ENCODE results near the gene PRR7.

The PRR7 gene

GRCh38 chr5:177501874-177502678 lies 55.5 kb downstream of the PRR7 start:
- no peak for DNase-seq

GRCh38 chr5:177502886-177503285 lies 56.3 kb downstream of the PRR7 start:
- no peak for DNase-seq

DNA sequence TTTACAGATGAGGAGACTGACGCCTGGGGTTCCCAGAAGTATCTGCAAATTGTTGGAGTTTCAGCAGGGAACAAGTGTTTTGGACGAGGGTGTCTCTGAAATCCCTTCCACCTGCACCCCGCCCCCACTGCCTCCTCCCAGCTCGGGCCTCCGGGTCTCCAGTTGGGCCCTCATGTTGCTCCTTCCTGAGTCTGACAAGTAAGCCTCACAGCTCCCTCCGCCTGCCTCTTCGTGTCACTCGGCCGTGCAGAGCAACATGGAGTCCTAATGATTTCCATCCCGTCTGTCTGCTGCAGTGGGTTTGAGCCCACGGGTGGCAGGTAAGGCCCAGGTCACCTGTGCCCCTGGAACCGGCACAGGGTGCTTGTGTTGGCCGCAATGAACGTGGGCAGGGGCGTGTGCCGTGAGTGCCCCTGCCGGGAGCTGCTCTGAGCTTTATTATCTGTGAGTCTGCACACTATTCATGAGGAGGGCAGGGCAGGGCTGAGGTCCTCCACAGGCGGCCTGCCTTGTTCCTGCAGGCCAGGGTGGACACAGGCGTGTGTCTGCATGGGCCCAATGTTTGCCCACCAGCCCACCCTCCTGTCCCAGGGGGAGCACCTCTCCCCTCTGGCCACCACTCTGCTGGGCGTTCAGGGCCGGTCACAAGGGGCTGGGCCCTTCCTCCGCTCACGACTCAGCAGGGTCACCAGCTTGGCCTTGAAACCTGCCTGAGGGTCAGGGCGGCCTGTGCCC lies 56.9 kb downstream of the PRR7 start:
- no peak for DNase-seq

DNA sequence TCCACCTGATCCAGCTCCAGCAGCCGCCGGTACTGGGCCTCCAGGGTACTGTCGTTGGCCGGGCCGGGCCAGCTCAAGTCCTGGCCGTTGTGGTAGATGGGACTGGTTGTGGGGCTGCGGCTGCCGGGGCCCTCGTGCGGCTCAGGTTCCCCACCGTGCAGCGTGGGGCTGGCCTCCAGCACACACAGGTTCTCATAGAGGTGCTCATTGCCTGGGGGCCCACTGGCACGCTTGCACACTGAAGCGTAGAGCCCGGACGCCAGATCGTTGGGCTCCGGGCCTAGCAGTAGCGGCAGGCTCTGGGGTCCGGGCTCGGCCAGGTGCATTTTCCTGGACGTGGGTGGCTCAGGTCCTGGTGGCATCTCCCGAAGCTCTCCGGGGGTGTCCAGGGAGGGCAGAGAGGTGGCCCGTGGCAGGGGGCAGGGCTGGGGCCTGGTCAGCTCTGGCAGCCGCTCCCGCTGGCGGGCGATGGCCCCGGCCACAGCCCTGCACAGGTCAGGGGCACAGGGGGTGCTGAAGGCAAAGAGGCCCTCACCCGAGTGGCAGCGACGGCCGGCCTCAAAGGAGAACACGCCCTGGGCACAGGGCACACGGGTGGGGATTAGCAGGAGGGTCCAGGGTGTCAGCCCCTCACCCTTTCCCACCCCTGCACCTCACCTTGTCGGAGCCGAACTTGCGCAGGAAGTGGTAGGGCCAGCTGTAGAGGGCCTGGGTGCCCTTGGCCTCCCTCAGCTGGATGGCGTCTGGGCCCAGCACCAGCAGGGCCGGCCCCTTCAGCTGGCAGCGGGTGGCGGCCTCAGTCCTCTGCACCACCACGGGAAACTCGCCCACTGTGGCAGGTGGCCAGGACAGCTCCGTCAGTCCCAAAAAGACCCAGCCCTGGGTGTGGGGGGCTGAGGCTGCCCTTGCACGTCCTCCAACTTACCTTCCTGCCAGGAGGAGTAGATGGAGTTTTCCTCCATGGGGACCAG lies 57.8 kb downstream of the PRR7 start:
- DNase-seq = no peak

- DNase-seq = no peak
Measured at GRCh38 chr5:177505075-177505474, 58.5 kb downstream of the PRR7 start.
